Ishikawa (cell line): ENCODE results near the gene GPR55.

ENCODE experiments used
- CEBPB ChIP-seq: IDR thresholded peaks from 2 replicates; pipeline ENCODE4 v1.6.1; 2012
- CREB1 ChIP-seq: IDR thresholded peaks from 2 replicates; pipeline ENCODE4 v1.6.1; 2012; ENCODE audit warnings: low read depth
- EGR1 ChIP-seq: IDR thresholded peaks from 2 replicates; pipeline ENCODE4 v1.6.1; 2012
- EP300 ChIP-seq: IDR thresholded peaks from 2 replicates; pipeline ENCODE4 v1.6.1; 2012; ENCODE audit warnings: borderline replicate concordance
- FOXM1 ChIP-seq: IDR thresholded peaks from 2 replicates; pipeline ENCODE4 v1.6.1; 2012; ENCODE audit warnings: low read depth, borderline replicate concordance
- MAX ChIP-seq: IDR thresholded peaks from 2 replicates; pipeline ENCODE4 v1.6.1; 2012
- RAD21 ChIP-seq: IDR thresholded peaks from 2 replicates; pipeline ENCODE4 v1.6.1; 2012; ENCODE audit warnings: low read depth
- REST ChIP-seq: IDR thresholded peaks from 2 replicates; pipeline ENCODE4 v1.6.1; 2012; ENCODE audit warnings: low read depth, mild to moderate bottlenecking
- TAF1 ChIP-seq: IDR thresholded peaks from 2 replicates; pipeline ENCODE4 v1.6.1; 2012; ENCODE audit warnings: low read depth, mild to moderate bottlenecking
- TCF12 ChIP-seq: IDR thresholded peaks from 2 replicates; pipeline ENCODE4 v1.6.1; 2012; ENCODE audit warnings: low read depth
- TEAD4 ChIP-seq: IDR thresholded peaks from 2 replicates; pipeline ENCODE4 v1.6.1; 2012
- USF1 ChIP-seq: IDR thresholded peaks from 2 replicates; pipeline ENCODE4 v1.6.1; 2012
- YY1 ChIP-seq: IDR thresholded peaks from 2 replicates; pipeline ENCODE4 v1.6.1; 2012; ENCODE audit warnings: low read depth
- ZBTB7A ChIP-seq: IDR thresholded peaks from 2 replicates; pipeline ENCODE4 v1.6.1; 2012; ENCODE audit warnings: low read depth

GRCh38 chr2:230893338-230893737 is 31.7 kb downstream of the GPR55 start:
- no peak for TF ChIP-seq RAD21
- no peak for TF ChIP-seq CREB1
- TF ChIP-seq TAF1: no peak
- TF ChIP-seq FOXM1: no peak
- TF ChIP-seq REST: no peak
- no peak for TF ChIP-seq EP300
- no peak for TF ChIP-seq YY1
- no peak for TF ChIP-seq ZBTB7A
- no peak for TF ChIP-seq TEAD4
- no peak for TF ChIP-seq TCF12
- no peak for TF ChIP-seq MAX
- TF ChIP-seq CEBPB: no peak
- no peak for TF ChIP-seq USF1
- no peak for TF ChIP-seq EGR1
